Measurements from ENCODE around the gene ANKDD1B.

DNA sequence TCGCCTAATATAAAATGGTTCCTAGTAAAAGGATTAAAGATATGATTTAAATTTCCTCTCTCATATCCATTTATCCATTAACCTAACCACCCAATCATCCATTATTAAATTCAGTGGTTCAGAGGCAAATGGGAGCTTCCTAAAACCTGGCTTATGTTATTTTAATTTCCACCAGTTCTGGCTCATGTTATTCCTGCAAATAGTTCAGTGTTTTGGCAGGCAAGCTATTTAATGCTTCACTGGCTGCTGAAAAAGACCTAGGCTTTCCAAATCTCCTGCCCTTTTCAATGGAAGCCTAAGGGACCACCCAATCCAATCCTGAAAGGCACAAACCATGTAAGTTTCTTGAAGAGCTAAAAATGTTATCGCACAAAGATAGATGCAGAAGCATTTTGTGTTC, 53.7 kb downstream of the ANKDD1B start:
- TF ChIP-seq POLR2AphosphoS5 (IDR thresholded peaks at IDR 0.05) = no peak
- TF ChIP-seq, protein P1, sequence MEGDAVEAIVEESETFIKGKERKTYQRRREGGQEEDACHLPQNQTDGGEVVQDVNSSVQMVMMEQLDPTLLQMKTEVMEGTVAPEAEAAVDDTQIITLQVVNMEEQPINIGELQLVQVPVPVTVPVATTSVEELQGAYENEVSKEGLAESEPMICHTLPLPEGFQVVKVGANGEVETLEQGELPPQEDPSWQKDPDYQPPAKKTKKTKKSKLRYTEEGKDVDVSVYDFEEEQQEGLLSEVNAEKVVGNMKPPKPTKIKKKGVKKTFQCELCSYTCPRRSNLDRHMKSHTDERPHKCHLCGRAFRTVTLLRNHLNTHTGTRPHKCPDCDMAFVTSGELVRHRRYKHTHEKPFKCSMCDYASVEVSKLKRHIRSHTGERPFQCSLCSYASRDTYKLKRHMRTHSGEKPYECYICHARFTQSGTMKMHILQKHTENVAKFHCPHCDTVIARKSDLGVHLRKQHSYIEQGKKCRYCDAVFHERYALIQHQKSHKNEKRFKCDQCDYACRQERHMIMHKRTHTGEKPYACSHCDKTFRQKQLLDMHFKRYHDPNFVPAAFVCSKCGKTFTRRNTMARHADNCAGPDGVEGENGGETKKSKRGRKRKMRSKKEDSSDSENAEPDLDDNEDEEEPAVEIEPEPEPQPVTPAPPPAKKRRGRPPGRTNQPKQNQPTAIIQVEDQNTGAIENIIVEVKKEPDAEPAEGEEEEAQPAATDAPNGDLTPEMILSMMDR (IDR thresholded peaks at IDR 0.05 in 8 of 11, conservative IDR thresholded peaks at IDR 0.05 in 3 of 11) = no peak
